GM21526 (cell line): ENCODE data around the gene USP2.

Experiments used
- ATAC-seq: cut with Tn5 transposase; IDR thresholded peaks from one replicate; pipeline ENCODE4 v1.9.1; 2021; ENCODE audit warnings: moderate library complexity; ENCODE audit not compliant: unreplicated experiment, low FRiP score

Gene USP2

GRCh38 chr11:119310682-119311052, 70.8 kb downstream of the USP2 start:
- no peak for ATAC-seq

GRCh38 chr11:119309953-119310681, 71.4 kb downstream of the USP2 start:
- ATAC-seq: no peak

DNA sequence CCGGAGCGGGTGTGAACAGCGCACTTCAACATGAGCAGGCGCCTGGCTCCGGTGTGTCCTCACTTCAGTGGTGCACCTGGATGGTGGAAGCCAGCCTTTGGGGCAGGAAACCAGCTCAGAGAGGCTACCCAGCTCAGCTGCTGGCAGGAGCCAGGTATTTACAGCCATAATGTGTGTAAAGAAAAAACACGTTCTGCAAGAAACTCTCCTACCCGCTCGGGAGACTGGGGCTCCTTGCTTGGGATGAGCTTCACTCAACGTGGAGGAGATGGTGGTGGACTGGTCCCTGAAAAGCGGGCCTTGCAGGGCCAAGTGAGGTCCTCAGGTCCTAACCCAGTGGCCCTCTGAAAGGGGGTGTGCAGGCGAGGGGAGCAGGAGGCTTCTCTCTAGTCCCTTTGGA, 72.1 kb downstream of the USP2 start:
- ATAC-seq: no peak

DNA sequence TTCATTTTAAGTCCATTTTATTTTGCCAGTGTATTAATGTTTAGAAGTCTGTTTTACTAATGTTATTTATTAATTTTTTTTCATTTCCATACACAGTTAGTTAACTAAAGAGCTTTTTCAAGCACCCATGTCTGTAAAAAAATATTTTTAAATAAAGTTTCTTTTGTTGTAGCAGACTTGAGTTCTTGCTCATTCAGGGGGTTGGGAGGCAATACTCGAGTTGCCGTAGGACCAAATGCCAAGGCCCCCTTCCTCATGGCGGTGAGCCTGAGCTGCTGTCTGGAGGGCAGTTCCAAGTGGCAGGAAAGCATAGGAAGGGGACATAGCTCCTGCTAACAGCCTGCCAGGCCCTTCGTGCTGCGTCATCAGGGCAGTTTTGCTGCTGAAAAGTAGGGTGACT, 73.5 kb downstream of the USP2 start:
- ATAC-seq: no peak

- ATAC-seq: no peak
Observed at GRCh38 chr11:119307219-119307618, 74.3 kb downstream of the USP2 start.

- ATAC-seq: no peak
Observed at GRCh38 chr11:119306373-119306890, 75.1 kb downstream of the USP2 start.

DNA sequence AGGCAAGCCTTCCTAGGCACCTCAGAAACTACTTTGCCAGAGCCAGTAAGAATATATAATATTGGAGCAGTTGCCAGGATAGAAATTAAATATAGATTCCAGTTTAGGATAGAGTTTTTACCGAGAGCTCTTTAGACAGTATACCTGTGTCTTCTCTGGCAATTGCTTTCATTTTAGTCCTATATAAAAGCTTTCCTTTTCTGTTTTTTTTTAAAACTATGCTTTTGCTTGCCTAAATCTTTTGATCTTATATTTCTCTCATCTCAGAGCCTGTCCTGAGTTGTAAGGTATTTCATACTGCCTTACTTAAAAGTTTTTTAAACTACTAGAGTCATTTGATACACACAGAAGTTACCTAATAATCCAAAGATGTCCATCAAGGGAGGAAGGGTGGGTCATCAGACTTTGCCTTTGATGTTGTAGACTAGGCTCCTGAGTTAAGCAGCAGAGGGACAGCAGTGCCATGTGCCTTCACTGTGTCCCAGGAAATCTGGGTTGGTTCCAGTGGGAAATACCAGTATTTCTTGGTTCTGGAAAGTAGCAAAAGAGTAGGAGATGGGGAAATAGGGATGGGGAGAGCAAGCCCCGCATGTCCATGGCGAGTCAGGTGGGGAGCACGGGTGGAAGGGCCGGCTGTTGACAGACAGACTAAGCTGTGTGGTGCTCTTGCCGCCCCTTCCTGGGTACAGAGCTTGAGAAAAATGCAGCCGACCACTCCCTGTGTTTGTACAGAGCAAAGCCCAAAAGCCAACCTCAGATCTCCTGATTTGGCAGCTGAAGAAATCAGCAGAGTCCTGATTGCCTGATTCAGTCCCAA, 75.7 kb downstream of the USP2 start:
- no peak for ATAC-seq
